GM21381 (cell line): ENCODE measurements around the gene ADPRHL1.
A peak's percentile ranks its signal among the peaks of the same experiment; 100 is the strongest.

Experiments used
- ATAC-seq: cut with Tn5 transposase; IDR thresholded peaks from one replicate; pipeline ENCODE4 v1.9.1; 2021; ENCODE audit warnings: mild to moderate bottlenecking, moderate library complexity; ENCODE audit not compliant: unreplicated experiment

ADPRHL1 gene

GRCh38 chr13:113452942-113453901, at the start of gene ADPRHL1:
TSS of gene ADPRHL1 (minus strand) at chr13:113453488. CDS start at chr13:113453437, 51 bp downstream.
- no peak for ATAC-seq

- ATAC-seq: no peak
Observed at GRCh38 chr13:113502686-113503085, 49.4 kb upstream of the ADPRHL1 start.

- no peak for ATAC-seq
Observed at GRCh38 chr13:113500530-113501265, 47.4 kb upstream of the ADPRHL1 start.

- ATAC-seq: no peak
Observed at GRCh38 chr13:113499936-113500335, 46.6 kb upstream of the ADPRHL1 start.

- ATAC-seq: no peak
Observed at GRCh38 chr13:113498905-113499304, 45.6 kb upstream of the ADPRHL1 start.

GRCh38 chr13:113497217-113497616, 43.9 kb upstream of the ADPRHL1 start:
- ATAC-seq: no peak

- ATAC-seq: no peak
Observed at GRCh38 chr13:113495494-113496210, 42.4 kb upstream of the ADPRHL1 start.

GRCh38 chr13:113493315-113493951, 40.1 kb upstream of the ADPRHL1 start:
- ATAC-seq: no peak

GRCh38 chr13:113491982-113492381, 38.7 kb upstream of the ADPRHL1 start:
- no peak for ATAC-seq

- ATAC-seq: no peak
Observed at GRCh38 chr13:113491418-113491883, 38.2 kb upstream of the ADPRHL1 start.

GRCh38 chr13:113490496-113491417, 37.5 kb upstream of the ADPRHL1 start, which contains the start of gene DCUN1D2:
TSS of gene DCUN1D2 (minus strand) at chr13:113490711. CDS start at chr13:113490669, 42 bp downstream.
- peak; percentile 71 for ATAC-seq

GRCh38 chr13:113489549-113490495, 36.5 kb upstream of the ADPRHL1 start:
- ATAC-seq: peak; percentile 19

- no peak for ATAC-seq
Observed at GRCh38 chr13:113489171-113489548, 35.9 kb upstream of the ADPRHL1 start.

GRCh38 chr13:113488283-113488682, 35.0 kb upstream of the ADPRHL1 start:
- ATAC-seq: no peak

- ATAC-seq: no peak
Observed at GRCh38 chr13:113486698-113487097, 33.4 kb upstream of the ADPRHL1 start.

- ATAC-seq: no peak
Observed at GRCh38 chr13:113485545-113485944, 32.3 kb upstream of the ADPRHL1 start.

GRCh38 chr13:113483504-113484293, 30.4 kb upstream of the ADPRHL1 start:
- ATAC-seq: no peak
